NOMO-1 treated with dmso at 0.1 percent for 144 hours (cell line): ENCODE measurements around the gene FRAS1.
"Not testable (repeated sequence)": the region's sequence is repeated elsewhere in the genome, so short reads cannot be mapped to it uniquely, and the experiment has no call there.

Experiments used
- DNase-seq: peaks from one replicate; lab custom pipeline; 2025; ENCODE audit not compliant: unreplicated experiment; lab: John Stamatoyannopoulos, UW

The FRAS1 gene

GRCh38 chr4:78162342-78162741 is 105.2 kb downstream of the FRAS1 start:
- DNase-seq = no peak

GRCh38 chr4:78162821-78163220 is 105.7 kb downstream of the FRAS1 start:
- DNase-seq = no peak

GRCh38 chr4:78165758-78166157 is 108.6 kb downstream of the FRAS1 start:
- no peak for DNase-seq

- DNase-seq = no peak
Measured at GRCh38 chr4:78166622-78167021, 109.5 kb downstream of the FRAS1 start.

GRCh38 chr4:78167510-78167909 is 110.4 kb downstream of the FRAS1 start:
- DNase-seq = no peak

GRCh38 chr4:78168029-78168428 is 110.9 kb downstream of the FRAS1 start:
- no peak for DNase-seq

- no peak for DNase-seq
Measured at GRCh38 chr4:78169728-78170127, 112.6 kb downstream of the FRAS1 start.

- no peak for DNase-seq
Measured at GRCh38 chr4:78171482-78171881, 114.4 kb downstream of the FRAS1 start.

- DNase-seq = no peak
Measured at GRCh38 chr4:78174891-78175290, 117.8 kb downstream of the FRAS1 start.

- no peak for DNase-seq
Measured at GRCh38 chr4:78179196-78179595, 122.1 kb downstream of the FRAS1 start.

- DNase-seq = not testable (repeated sequence)
Measured at GRCh38 chr4:78181681-78182234, 124.6 kb downstream of the FRAS1 start.

- DNase-seq = no peak
Measured at GRCh38 chr4:78184584-78184983, 127.5 kb downstream of the FRAS1 start.

GRCh38 chr4:78185117-78185516 is 128.0 kb downstream of the FRAS1 start:
- DNase-seq = no peak

- no peak for DNase-seq
Measured at GRCh38 chr4:78186597-78187543, 129.7 kb downstream of the FRAS1 start.

- no peak for DNase-seq
Measured at GRCh38 chr4:78190068-78190467, 132.9 kb downstream of the FRAS1 start.

- DNase-seq = no peak
Measured at GRCh38 chr4:78190595-78190994, 133.5 kb downstream of the FRAS1 start.

GRCh38 chr4:78197947-78198346 is 140.8 kb downstream of the FRAS1 start:
- DNase-seq = no peak

GRCh38 chr4:78199984-78200383 is 142.9 kb downstream of the FRAS1 start:
- DNase-seq = no peak

- no peak for DNase-seq
Measured at GRCh38 chr4:78200949-78201348, 143.8 kb downstream of the FRAS1 start.

GRCh38 chr4:78204176-78204575 is 147.1 kb downstream of the FRAS1 start:
- no peak for DNase-seq

GRCh38 chr4:78205591-78205990 is 148.5 kb downstream of the FRAS1 start:
- no peak for DNase-seq

GRCh38 chr4:78207541-78207940 is 150.4 kb downstream of the FRAS1 start:
- DNase-seq = no peak
